Stimulated activated CD8-positive, alpha-beta memory T cell treated with anti-CD3 and anti-CD28 coated beads, Interleukin-4, amount 100 ng/mL, for 24 hours (primary cell): Measurements from ENCODE around the gene F3.
A peak's percentile ranks its signal among the peaks of the same experiment; 100 is the strongest.
"Not testable (repeated sequence)": the region's sequence is repeated elsewhere in the genome, so short reads cannot be mapped to it uniquely, and the experiment has no call there.

Source experiments
- DNase-seq: peaks from one replicate; pipeline ENCODE4 v3.0.0-alpha.2; 2020; ENCODE audit warnings: low read depth

F3 gene

DNA sequence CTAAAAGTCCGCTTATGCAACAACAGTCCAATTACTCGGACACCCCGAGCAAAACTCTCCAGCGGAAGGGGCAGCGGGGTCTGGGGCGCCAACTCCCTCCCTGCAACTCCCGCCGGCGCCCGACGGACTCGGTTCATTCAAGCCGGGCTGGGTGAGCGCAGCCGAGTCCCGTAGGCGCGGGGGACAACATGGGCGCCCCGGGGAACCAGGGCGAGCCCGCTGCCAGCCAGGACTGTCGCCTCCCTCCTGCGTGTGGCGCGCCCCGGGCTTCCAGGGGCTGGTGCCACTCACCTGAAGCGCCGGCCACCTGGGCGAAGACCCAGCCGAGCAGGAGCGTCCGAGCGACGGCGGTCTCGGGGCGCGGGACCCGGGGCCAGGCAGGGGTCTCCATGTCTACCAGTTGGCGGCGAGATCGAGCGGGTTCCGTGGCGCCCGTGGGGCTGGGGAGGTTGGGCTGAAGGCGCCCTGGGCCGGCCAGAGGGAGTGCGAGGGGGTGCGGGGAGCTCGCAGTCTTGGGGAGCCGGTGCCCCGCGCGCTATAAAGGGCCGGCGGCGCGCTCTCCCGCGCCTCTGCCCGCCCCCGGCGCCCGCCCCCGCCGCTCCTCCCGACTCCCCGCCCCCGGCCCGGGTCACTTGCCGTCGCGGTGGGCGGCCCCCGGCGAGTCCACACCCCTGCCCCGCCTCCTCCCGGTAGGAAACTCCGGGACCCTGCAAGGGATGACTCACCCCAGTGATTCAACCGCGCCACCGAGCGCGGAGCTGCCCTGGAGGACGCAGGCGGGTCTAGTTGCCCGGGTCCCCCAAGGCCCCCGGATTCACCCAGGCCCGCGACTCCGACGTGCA, at the start of gene F3:
TSS of gene F3 (minus strand) at position 514 of the 842 bp plus-strand sequence. CDS start at position 391, 123 bp downstream.
- peak; percentile 78 for DNase-seq

DNA sequence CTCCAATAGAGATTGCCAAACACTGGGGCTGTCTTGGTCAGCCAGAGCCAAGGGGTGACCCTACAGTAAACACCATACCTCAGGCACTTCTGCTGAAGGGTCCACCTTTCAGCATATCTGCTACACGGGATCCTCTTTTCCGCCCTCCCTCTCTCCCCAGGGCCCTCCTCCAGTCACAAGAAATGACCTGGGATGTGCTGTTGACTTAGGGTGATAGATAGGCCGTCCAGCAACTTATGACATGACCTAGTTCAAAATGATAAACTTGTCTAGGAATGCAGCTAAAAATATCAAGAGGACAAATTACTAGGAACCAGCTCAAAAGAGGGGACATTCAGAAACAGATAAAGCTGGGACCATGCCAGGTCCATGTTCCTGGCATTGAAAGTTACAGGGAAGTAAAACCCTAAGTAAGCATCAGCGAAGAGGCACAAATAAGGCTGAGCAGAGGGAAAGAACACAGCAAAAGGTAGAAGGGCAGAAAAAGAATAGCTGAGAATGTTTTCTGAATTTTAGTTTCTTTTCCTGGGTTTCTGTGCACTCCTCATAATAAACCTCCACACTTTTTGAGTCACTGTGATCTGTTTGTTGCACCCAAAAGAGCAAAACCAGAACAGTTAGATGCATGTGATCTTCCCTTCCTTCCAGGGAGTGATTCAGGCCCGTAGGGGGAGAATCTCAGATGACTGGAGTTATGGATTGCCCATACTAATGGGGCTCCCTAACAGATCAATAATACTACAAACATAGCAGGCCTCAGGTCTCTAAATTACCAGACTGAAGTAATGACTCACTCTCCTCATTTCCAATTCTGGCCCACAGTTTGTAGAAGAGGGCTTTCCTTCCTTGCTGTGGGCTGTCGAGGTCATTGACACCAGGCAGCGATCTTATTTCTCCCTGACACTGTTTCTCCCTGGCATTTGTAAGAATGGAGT, 48.9 kb upstream of the F3 start:
- DNase-seq = no peak

DNA sequence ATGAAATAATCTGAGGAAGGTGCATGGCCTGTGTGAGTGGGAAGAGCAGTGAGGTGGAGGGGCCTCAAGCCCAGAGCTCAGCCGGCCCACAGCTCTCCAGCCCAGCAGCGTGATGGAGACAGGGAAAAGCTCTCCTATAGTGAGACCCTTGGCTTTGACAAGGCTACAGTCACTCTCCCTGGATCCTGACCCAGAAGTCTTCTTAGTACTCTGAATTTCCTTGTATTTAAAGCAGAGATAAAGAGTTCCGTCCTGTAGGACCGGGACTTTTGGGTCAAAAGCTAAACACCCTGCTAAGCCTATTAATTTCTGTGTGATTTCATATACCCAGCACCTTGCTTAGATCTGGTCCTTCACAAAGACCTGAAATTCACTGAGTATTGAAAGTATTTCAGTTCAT, 48.2 kb upstream of the F3 start:
- no peak for DNase-seq

DNA sequence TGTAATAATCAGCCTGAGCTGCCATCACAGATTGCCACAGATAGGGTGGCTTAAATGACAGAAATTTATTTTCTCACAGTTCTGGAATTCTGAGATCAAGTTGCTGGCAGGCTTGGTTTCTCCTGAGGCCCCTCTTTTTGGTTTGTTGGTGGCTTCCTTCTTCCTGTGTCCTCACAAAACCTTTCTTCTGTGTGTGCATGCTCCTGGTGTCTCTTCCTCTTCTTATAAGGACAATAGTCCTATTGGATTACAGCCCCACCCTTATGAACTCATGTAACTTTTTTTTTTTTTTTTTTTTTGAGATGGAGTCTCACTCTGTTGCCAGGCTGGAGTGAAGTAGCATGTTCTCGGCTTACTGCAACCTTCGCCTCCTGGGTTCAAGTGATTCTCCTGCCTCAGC, 41.0 kb upstream of the F3 start:
- no peak for DNase-seq

DNA sequence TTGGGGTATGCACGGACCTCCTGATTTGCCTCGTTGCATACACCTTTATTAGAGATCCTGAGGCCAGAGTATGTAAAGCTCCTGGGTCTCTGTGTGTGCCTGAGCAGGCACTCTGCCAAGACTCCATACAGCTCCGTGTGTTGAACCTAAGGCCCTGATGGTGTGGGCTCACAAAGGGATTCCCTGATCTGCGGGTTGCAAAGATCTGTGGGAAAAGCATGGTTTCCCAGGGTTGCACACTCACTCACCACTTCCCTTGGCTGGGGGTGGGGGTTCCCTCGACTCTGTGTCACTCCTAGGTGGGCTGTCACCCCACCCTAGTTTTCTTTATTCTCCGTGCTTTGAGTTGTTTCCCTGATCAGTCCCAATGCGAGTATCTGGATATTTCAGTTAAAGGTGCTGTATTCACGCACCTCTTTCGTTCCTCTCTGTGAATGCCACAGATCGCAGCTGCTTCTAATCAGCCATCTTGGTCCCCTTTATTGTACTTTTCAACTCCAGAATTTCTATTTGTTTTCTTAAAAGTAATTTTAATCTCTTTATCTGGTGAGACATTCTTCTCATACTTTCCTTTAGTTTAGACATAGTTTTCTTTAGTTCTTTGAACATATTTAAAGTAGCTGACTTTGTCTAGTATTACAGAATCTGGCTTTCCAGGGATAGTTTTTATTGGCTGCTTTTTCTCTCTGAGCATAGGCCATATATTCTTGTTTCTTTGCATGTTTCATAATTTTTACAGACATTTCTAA, 39.0 kb upstream of the F3 start:
- no peak for DNase-seq

DNA sequence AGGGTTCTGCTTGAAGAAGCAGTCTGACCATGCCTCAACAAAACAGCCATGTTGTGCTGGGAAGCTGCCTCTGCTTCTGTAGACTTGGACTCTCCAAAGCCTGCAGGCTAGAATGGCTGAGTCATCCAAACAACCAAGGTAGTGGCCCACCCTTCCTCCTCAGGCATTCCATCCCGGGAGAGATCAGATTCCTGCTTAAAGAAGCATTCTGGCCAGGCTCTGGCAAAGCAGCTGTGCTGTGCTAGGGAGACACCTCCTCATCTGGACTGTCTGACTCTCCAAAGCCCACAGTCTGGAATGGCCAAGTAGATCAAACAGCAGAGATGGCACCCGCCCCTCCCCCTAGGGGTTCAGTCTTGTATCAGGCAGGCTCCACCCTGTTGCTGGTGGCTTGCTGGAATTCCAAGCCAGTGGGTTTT, 38.3 kb upstream of the F3 start:
- no peak for DNase-seq

DNA sequence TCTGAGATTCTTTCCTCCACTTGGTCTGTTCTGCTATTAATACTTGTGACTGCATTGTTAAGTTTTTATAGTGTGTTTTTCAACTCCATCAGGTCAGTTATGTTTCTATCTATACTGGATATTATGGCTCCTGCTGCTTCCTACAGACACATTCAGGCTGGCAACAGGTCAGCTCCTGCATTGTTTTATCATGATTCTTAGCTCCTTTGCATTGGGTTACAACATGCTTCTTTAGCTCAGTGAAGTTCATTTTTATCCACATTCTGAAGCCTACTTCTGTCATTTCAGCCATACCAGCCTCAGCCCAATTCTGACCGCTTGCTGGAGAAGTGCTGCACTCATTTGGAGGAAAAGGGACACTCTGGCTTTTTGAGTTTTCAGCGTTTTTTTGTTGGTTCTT, 37.3 kb upstream of the F3 start:
- DNase-seq = no peak

DNA sequence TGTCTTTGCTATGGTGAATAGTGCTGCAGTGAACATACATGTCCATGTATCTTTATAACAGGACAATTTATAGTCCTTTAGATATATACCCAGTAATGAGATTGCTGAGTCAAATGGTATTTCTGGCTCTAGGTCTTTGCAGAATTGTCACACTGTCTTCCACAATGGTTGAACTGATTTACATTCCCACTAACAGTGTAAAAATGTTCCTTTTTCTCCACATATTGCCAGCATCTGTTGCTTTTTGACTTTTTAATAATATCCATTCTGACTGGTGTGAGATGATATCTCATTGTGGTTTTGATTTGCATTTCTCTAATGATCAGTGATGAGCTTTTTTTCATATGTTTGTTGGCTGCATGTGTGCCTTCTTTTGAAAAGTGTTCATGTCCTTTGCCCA, 32.4 kb upstream of the F3 start:
- DNase-seq = not testable (repeated sequence)

DNA sequence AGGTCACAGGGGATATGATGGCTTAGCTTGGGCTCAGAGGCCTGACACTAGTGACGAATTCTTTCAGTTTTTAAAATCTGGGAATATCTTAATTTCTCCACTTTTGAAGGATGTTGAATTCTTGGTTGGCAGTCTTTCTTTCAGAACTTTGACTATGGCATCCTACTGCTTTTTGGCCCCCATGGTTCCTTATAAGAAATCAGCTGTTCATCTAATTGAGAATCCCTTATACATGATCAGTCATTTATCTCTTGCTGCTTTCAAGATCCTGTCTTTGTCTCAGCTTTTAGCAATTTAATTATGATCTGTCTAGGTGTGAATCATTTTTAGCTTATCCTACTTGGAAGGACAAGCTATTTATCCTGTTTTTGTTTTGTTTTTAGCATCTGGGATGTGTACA, 31.2 kb upstream of the F3 start:
- DNase-seq = no peak

DNA sequence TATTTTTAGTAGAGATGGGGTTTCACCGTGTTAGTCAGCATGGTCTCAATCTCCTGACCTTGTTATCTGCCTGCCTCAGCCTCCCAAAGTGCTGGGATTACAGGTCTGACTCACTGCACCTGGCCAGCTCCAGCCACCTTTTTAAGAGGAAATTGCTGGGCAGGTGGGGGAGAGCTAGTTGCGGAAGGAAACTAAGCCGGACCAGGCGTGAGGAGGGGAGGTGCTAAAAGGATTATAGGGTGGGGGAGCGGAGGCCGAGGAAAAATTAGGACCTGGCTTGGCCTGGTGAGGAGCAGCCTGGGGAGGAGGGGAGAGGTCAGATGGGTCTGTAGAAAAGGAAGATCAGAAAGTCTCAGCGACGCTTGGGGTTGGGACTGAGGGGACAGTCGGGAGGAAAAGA, 29.4 kb upstream of the F3 start:
- DNase-seq = not testable (repeated sequence)

DNA sequence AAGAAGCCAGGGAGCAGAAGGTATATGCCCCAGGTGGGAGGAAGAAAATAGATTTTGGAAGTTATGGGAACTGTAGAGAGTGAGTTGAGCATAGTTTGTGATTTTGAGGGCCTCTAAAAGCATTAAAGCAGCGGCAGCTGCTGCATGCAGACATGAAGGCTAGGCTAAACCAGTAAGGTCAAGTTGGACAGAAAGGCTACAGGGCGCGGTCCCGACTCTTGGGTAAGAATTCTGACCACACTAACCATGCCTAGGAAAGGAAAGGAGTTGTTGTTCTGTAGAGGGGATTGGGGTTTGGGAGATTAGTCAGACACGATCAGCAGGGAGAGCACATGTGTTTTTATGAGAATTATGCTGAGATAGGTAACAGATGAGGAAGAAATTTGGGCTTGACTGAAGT, 27.2 kb upstream of the F3 start:
- not testable (repeated sequence) for DNase-seq

DNA sequence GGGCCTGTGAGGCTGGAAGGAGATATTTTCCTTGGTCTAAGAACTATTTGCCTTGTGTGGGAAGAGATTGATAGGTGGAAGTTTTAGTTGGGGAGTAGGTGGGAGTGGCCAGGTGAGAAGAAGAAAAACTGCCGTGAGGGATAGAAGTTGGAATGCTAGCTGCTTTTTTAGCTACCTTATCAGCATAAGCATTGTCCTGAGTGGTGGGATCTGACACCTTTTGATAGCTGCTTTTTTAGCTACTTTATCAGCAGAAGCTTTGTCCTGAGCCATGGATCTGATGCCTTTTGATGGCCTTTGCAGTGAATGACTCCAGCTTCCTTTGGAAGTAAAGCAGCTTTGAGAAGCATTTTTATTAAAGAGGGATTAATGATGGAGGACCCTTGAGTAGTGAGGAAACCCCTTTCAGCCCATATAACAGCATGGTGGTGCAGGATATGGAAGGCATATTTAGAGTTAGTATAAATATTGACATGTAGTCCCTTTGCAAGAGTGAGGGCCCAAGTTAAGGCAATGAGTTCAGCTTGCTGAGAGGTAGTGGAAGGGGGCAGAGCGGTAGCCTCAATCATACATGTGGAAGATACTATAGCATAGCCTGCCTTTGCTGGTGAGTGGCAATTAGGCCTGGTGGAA, 26.5 kb upstream of the F3 start:
- not testable (repeated sequence) for DNase-seq

DNA sequence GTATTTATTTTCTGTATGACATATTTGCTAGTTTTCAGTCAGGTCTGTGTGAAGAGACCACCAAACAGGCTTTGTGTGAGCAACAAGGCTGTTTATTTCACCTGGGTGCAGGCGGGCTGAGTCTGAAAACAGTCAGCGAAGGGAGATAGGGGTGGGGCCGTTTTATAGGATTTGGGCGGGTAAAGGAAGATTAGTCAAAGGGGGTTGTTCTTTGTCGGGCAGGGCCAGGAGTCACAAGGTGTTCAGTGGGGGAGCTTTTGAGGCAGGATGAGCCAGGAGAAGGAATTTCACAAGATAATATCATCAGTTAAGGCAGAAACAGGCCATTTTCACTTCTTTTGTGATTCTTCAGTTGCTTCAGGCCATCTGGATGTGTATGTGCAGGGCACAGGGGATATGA, 24.9 kb upstream of the F3 start:
- not testable (repeated sequence) for DNase-seq

DNA sequence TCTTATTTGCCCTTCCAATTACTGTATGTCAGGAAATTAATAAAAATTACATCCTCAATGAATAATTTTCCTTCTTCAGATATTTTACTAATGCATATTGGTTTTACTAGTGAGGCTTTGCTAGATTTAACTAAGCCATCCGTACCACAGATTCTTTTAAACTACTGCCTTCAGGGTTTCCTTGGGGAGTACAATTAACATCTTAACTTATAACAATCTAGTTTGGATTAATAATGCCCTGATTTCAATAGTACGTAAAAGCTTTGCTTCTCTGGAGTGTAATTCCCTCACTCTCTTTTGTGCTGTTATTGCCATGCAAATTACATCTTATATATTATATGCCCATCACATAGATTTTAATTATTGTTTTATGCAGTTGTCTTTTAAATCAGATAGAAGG, 24.3 kb upstream of the F3 start:
- DNase-seq = no peak

DNA sequence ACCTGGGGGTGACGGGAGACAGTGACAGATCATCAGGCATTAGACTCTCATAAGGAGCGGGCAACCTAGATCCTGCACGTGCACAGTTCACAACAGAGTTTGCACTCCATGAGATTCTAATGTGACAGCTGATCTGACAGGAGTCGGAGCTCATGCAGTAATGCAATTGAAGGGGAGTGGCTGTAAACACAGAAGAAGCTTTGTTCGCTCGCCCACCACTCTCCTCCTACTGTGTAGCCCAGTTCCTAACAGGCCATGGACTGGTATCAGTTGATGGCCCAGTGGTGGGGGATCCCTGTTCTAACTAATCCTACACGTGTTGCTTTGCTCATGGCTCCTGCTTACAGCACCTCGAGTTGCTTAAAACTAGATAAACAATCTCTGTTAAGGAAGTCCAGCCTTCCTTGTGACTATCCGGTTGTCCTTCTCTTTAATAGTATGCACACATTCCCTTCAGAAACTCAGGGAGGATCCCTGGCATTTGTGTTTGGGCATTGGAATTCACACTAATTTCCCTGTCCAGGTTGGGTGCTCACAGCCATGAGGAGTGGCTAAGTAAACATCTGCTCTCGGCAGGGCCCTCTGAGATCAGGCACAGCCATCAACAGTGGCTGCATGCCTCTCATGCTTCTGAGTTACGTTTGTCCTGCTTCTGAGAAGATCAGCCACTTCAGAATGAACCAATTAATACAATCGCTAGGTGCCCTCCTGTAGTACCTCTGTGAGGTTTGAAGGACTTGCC, 21.1 kb upstream of the F3 start:
- DNase-seq = no peak

DNA sequence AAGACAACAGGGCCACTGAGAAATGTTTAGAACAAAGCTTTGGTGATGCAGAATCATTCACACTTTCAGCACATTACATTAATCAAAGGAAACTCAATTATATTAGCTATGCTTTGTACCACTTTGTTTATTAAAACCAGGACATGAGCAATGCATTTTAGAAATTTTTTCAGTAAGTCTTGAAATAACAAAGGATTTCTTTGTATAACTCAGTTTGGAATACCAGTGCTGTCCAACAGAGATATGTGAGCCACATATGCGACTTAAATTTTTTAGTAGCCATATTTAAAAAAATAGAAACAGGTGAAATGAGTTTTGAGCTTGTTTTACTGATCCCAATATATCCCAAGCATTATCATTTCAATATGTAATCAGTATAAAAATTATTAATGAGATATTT, 18.8 kb upstream of the F3 start:
- DNase-seq = no peak

DNA sequence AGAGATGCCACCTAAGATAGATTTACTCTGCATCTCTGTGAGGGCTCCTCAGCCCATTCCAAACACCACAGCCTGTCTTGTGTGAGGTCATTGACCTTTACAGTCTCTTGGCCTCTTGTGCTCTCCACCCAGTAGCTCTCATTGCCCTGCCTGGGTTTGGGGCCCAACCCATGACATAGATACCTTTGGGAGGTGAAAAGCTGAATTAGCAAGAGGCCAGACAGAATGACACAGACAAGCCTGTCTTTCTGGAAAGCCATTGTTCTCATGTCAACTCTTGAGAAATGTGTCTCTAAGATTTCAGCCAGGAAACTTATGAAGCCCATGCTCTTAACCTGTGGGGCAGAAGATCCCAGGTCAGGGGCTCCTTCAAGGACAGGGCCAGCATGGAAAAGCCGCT, 18.4 kb upstream of the F3 start:
- DNase-seq = no peak

DNA sequence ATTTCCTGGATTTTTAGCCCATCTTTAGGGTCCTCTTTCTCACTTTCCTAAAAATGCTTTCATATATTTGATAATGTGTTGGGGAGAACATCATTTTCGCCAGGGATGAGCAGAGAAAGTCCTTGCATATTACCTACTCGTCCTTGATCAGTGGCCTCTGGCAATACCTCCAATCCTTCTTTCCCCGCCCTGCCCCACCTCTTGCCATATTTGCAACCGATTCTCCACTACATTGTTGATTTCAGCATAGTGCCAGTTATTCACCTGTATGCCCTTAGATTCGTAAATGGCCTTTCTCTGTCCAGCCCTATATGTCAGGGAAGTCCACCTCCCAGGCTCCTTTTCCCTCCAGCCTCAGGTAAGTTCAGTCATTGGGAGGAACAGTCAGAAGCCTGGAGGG, 13.5 kb upstream of the F3 start:
- DNase-seq = no peak

DNA sequence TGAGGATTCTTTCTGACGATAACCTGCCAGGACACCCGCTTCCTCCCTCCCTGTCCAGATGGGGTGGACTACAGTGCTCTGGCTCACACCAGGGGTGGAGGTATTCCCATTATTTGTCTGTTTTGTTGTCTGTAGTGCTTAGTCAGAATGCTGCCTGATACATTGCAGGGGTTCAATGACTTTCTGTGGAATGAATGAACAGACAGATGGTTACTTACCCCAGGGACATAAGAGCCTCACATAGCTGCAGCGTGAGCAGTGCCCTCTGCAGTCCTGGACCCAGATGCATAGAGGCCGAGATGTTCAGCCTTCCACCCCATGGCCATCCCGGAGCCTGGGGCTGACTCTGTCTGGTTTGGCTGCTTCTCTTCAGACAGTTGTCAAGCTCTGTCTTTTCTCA, 13.0 kb upstream of the F3 start:
- DNase-seq = no peak

DNA sequence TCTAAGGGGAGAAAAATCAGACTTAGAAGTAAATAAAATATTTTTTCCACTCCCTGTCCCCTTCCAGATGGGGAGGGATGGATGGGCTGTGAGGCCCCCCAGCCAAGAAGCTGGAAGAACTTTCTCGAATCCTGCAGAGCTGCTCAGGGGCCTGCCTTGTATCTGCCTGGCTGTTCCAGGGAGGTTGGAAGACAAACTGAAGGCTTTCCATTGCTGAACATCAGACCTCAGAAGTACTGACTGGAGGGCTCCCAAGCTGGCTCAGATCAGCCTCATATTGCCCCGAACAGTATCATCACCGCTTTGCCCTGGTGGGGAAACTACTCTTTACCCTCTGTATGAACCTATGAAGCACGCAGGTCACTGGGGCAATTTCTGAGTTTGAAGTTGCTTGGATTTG, 12.4 kb upstream of the F3 start:
- DNase-seq = no peak

DNA sequence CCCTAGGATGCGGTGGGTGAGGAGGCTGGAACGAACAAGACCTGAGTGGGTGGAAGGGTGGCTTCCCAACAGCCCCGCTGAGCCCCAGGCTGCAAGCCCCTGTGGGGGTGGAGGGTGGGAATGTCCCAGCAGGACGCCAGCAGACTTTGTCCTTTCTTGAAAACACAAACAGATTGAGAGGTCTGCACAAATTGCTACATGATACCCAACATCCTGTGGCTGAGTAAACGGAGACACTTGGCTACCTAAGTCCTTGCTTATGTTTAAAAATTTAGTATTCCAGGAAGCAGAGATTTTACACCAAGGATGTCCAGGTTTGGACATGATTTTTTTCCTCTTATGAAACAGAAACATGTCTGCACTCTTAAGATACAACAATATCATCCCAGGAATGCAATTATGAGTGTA, 11.8 kb upstream of the F3 start:
- DNase-seq = no peak
